Vagina (tissue), 2 donors: ENCODE results near the gene PDE8A.

Experiments
- CTCF ChIP-seq, 3 experiments: fragments of 450-650 bp in 2 of 3; fragments of 200-600 bp in 1 of 3; sonication (generic) in 1 of 3; IDR thresholded peaks; one replicate each; pipeline ENCODE4 v1.5.1; 2017 to 2019; ENCODE audit warnings: antibody characterized with exemption in 3 of 3, mild to moderate bottlenecking in 2 of 3, moderate library complexity in 2 of 3
- POLR2A ChIP-seq, 2 donors: fragments of 450-650 bp; IDR thresholded peaks; one replicate each; pipeline ENCODE4 v1.6.1; 2017; ENCODE audit warnings: antibody characterized with exemption in 2 of 2, mild to moderate bottlenecking in 2 of 2, moderate library complexity in 2 of 2
- POLR2AphosphoS5 ChIP-seq, 2 donors: sonication (generic); formaldehyde crosslinking; IDR thresholded peaks; one replicate each; pipeline ENCODE4 v1.9.0; 2017; ENCODE audit warnings: antibody characterized with exemption in 2 of 2, mild to moderate bottlenecking in 2 of 2, low read depth in 1 of 2; ENCODE audit not compliant: insufficient read depth in 1 of 2

GRCh38 chr15:84973492-84974460 lies 7.9 kb upstream of the PDE8A start:
- TF ChIP-seq CTCF (IDR thresholded peaks at IDR 0.05) (no peak), POLR2AphosphoS5 (IDR thresholded peaks at IDR 0.05; ENCODE audit: insufficient read depth in 1 of 2, low read depth in 1 of 2) (no peak), POLR2A (IDR thresholded peaks at IDR 0.05) (no peak)
